Activated CD8-positive, alpha-beta memory T cell treated with anti-CD3 and anti-CD28 coated beads, Interleukin-2, amount 50 U/mL, for 48 hours (primary cell): Measurements from ENCODE around the gene MAMLD1.

ENCODE experiments used
- DNase-seq: peaks from one replicate; pipeline ENCODE4 v3.0.0-alpha.2; 2020

MAMLD1 gene

GRCh38 chrX:150355913-150356312 is 7.2 kb upstream of the MAMLD1 start:
- DNase-seq: no peak

- DNase-seq: no peak
Measured at GRCh38 chrX:150357790-150358189, 5.3 kb upstream of the MAMLD1 start.

GRCh38 chrX:150358651-150359050 is 4.5 kb upstream of the MAMLD1 start:
- no peak for DNase-seq

- DNase-seq: no peak
Measured at GRCh38 chrX:150360331-150360730, 2.8 kb upstream of the MAMLD1 start.

GRCh38 chrX:150361070-150361776 is 1.9 kb upstream of the MAMLD1 start:
- DNase-seq: peak; percentile 59

GRCh38 chrX:150361777-150362351 is 1.3 kb upstream of the MAMLD1 start:
- peak; percentile 62 for DNase-seq

GRCh38 chrX:150363561-150364346 is 637 bp downstream of the MAMLD1 start:
- DNase-seq: peak; percentile 54

GRCh38 chrX:150364347-150365050 is 1.4 kb downstream of the MAMLD1 start:
- DNase-seq: peak; percentile 58

- peak; percentile 83 for DNase-seq
Measured at GRCh38 chrX:150365051-150365989, 2.2 kb downstream of the MAMLD1 start.

- DNase-seq: no peak
Measured at GRCh38 chrX:150365990-150366911, 3.1 kb downstream of the MAMLD1 start.

- no peak for DNase-seq
Measured at GRCh38 chrX:150366951-150367545, 3.9 kb downstream of the MAMLD1 start.

GRCh38 chrX:150370589-150371312 is 7.6 kb downstream of the MAMLD1 start:
- DNase-seq: no peak

GRCh38 chrX:150371877-150372276 is 8.8 kb downstream of the MAMLD1 start:
- DNase-seq: no peak

- DNase-seq: no peak
Measured at GRCh38 chrX:150372280-150372679, 9.2 kb downstream of the MAMLD1 start.

GRCh38 chrX:150372756-150373155 is 9.6 kb downstream of the MAMLD1 start:
- no peak for DNase-seq

- DNase-seq: no peak
Measured at GRCh38 chrX:150375243-150375770, 12.2 kb downstream of the MAMLD1 start.

- no peak for DNase-seq
Measured at GRCh38 chrX:150377005-150377404, 13.9 kb downstream of the MAMLD1 start.

- DNase-seq: no peak
Measured at GRCh38 chrX:150405006-150405405, 41.9 kb downstream of the MAMLD1 start.

- DNase-seq: no peak
Measured at GRCh38 chrX:150405576-150405975, 42.5 kb downstream of the MAMLD1 start.

- DNase-seq: no peak
Measured at GRCh38 chrX:150406596-150406995, 43.5 kb downstream of the MAMLD1 start.
